HG03139 (cell line): Measurements from ENCODE around the gene CMTM3.
"Not testable (repeated sequence)": the region's sequence is repeated elsewhere in the genome, so short reads cannot be mapped to it uniquely, and the experiment has no call there.

Experiments used
- ATAC-seq: cut with Tn5 transposase; IDR thresholded peaks from one replicate; pipeline ENCODE4 v1.9.1; 2021; ENCODE audit not compliant: unreplicated experiment

The CMTM3 gene

GRCh38 chr16:66581246-66581952 is 23.1 kb upstream of the CMTM3 start:
- ATAC-seq = no peak

- ATAC-seq = no peak
Measured at GRCh38 chr16:66585481-66586239, 18.8 kb upstream of the CMTM3 start.

GRCh38 chr16:66587881-66588600 is 16.5 kb upstream of the CMTM3 start:
- ATAC-seq = no peak

DNA sequence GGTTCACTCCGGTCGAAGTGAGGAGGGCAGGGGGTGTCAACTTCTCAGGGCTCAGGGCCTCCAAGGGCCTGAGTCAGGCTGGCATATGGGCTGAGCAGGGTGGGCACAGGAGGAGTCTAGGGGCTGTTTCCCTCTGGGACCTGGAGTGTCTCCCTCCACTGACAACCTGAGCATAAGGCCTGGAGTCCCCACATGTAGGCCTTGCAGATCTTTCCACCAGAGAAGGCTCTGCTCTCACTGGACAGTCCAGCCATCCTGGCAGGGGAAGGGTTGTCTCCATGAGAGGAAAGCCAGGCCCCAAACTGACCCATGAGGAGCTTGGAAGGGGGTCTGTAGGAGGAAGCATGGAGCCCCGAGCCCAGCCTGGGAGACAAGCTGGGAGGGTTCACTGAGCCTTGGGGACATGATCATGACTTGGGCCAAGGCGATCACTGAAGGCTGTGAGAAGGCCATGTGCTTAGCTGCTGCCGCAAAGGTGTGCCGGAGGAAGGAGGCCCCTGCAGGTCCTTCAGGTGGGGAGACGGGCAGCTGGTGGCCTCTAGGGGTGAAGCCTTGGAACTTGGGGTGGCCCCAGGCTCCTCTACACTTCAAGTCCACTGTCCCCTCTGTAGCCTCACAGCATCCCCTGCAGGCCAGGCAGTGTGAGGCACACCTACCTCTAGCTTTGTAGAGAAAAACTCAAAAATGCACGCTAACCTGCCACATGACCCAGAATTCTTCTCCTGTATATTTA is 15.4 kb upstream of the CMTM3 start:
- ATAC-seq = no peak

GRCh38 chr16:66590322-66590721 is 14.2 kb upstream of the CMTM3 start:
- ATAC-seq = no peak

GRCh38 chr16:66591018-66591417 is 13.5 kb upstream of the CMTM3 start:
- ATAC-seq = no peak

- ATAC-seq = no peak
Measured at GRCh38 chr16:66592241-66592640, 12.3 kb upstream of the CMTM3 start.

- no peak for ATAC-seq
Measured at GRCh38 chr16:66592814-66593213, 11.7 kb upstream of the CMTM3 start.

DNA sequence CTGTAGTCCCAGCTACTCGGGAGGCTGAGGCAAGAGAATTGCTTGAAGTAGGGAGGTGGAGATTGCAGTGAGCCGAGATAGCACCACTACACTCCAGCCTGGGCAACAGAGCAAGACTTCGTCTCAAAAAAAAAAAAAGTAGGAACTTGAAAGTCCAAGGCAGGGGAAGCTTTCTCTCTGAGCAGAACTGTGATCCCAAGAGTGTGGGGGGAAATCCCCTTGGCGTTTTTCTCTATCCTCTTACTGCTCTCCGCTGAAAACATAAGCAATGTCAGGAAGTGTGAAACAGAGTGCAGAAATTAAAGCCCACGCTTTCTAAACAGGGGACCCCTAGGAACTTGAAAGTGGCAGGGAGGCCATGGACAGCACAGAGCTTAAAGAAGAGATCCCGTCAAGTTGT is 9.8 kb upstream of the CMTM3 start:
- ATAC-seq = no peak

- not testable (repeated sequence) for ATAC-seq
Measured at GRCh38 chr16:66596559-66596958, 7.9 kb upstream of the CMTM3 start.

DNA sequence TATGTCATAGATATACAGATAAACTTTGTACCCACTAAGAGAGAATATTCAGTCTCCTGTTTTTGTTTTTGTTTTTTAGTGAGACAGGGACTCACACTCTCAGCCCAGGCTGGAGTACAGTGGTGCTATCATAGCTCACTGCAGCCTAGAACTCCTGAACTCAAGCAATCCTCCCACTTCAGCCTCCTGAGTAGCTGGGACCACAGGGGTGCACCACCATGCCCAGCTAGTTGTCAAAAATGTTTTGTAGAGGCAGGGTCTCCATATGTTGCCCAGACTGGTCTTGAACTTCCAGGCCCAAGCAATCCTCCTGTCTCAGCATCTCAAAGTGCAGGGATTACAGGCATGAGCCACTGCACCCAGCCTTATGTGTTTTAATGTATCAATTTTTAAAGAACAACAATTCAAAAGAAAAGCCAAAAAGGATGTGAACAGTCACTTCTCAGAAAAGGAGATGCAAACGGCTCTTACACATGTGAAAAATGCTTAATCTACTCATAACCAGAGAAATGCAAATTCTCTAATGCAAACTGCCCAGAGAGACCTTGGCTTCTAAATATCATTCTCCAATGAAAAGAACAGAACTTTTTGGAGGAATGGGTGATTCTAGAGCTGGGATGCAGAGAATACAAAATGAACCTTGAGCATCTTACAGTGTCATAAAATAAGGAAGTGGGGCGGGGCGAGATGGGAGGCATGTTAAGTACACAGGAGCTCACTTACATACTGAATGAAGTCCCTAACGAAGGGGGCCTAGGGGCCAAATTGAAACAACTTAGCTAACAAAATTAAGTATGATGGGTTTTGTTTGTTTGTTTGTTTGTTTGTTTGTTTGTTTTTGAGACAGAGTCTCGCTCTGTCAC is 7.3 kb upstream of the CMTM3 start:
- no peak for ATAC-seq

- no peak for ATAC-seq
Measured at GRCh38 chr16:66598111-66598510, 6.4 kb upstream of the CMTM3 start.

- ATAC-seq = no peak
Measured at GRCh38 chr16:66599726-66600125, 4.8 kb upstream of the CMTM3 start.

- ATAC-seq = no peak
Measured at GRCh38 chr16:66600477-66600876, 4.0 kb upstream of the CMTM3 start.

GRCh38 chr16:66601471-66601870 is 3.0 kb upstream of the CMTM3 start:
- ATAC-seq = no peak

DNA sequence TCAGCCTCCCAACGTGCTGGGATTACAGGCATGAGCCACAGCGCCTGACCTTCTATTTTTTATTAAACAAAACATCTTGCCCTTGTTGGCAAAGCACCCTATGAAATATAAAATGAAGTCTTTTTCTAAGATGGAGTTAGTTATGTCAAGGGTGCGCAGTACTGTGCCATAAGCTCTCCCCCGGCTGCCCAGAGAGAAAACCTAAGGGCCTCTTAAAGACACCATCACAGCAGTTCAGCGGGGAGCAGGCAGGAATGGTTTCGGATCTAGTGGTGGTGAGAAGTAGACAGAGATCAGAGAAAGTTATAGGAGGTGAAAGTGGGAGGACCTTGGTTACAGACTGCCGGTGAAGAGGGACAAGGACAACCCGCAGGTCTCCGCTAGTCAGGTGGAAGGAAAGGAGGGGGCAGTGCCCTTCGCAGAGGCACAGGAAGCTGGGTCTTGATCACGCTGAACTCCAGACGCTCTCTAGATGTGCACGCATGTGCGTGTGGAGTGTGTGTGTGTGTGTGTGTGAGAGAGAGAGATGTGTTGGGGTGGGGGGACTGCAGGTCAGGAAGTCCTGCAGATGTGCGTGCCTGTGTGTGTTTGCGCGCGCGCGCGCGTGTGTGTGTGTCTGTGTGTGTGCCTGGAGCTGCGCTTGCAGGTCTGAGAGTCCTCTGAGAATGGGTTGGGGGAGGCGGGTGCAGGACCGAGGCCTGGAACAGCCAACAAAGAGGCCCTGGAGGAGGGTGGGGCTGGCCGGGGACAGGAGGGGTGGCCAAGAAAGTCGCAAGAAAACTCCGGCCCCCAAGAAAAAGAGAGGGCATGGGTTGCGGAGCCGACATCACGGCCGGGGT is 748 bp upstream of the CMTM3 start:
- ATAC-seq = no peak

DNA sequence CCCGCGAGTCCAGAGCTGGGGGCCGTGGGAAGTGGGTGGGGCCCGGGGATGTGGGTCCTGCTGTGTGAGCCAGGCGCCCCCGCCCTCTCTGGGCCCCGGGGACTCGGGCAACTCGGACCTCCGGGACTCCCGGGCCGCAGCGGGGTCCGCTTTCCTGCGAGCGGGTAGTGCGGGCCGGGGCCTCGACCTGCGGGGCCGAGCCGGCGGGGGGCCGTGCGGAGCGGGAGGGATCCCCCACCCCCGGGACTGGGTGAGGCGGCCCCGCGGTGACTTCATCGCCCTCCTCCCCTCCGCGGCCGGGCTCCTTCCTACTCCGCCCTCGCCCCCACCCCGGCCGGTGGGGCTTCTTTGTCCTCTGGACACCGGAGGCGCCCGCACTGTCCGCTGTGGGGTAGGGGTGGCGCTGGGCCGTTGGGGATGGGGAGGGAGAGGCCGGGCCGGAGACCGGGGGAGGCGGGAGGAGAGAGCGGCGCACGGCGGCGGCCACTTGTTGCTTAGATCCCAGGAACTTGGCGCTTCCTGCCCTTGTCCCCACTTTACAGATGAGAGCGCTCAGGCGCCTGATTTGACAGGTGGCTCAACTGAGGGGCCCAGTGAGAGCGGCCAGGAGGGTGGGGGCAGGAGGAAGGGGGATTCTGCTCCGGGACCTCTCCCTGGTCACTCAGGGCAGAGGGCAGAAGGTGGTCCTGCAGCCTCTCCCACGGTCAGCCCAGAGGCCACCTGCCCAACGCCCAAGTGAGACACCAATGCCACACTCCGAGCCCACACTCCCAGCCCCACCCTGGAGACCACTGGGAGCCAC is 874 bp downstream of the CMTM3 start:
- ATAC-seq = no peak

- no peak for ATAC-seq
Measured at GRCh38 chr16:66605979-66606751, 1.7 kb downstream of the CMTM3 start.
